MM.1S (cell line): ENCODE measurements around the gene PRKAR2B.
A peak's percentile ranks its signal among the peaks of the same experiment; 100 is the strongest.

Experiments
- DNase-seq: peaks from one replicate; pipeline ENCODE4 v3.0.0-alpha.2; 2015
- H2AFZ ChIP-seq: fragments of 300-600 bp; sonication (generic); 2 replicates; pipeline ENCODE4 v1.6.0; 2016; ENCODE audit warnings: antibody characterized with exemption, low read length
- H3F3A ChIP-seq: fragments of 300-600 bp; sonication (generic); 2 replicates; pipeline ENCODE4 v1.6.1; 2016; ENCODE audit warnings: mild to moderate bottlenecking, antibody characterized with exemption, low read length, moderate library complexity, mixed read lengths; ENCODE audit not compliant: insufficient read depth
- H3K27ac ChIP-seq: fragments of 300-600 bp; sonication (generic); 2 replicates; pipeline ENCODE4 v1.5.1; 2016; ENCODE audit warnings: mild to moderate bottlenecking, low read length
- H3K27me3 ChIP-seq: fragments of 300-600 bp; sonication (generic); replicated peaks from 2 replicates; pipeline ENCODE4 v1.6.0; 2016; ENCODE audit warnings: low read length; ENCODE audit not compliant: insufficient read depth
- H3K36me3 ChIP-seq: fragments of 300-600 bp; sonication (generic); replicated peaks from 2 replicates; pipeline ENCODE4 v1.6.1; 2016; ENCODE audit warnings: mild to moderate bottlenecking, low read length, mixed read lengths; ENCODE audit not compliant: insufficient read depth
- H3K4me1 ChIP-seq: fragments of 300-600 bp; sonication (generic); 2 replicates; pipeline ENCODE4 v1.6.1; 2016; ENCODE audit warnings: low read length, mixed read lengths
- H3K4me2 ChIP-seq: fragments of 300-600 bp; sonication (generic); 2 replicates; pipeline ENCODE4 v1.6.0; 2016; ENCODE audit warnings: low read depth, low read length
- H3K4me3 ChIP-seq: fragments of 300-600 bp; sonication (generic); 2 replicates; pipeline ENCODE4 v1.5.1; 2016; ENCODE audit warnings: low read length, mixed read lengths
- H3K79me2 ChIP-seq: fragments of 300-600 bp; sonication (generic); 2 replicates; pipeline ENCODE4 v1.6.1; 2016; ENCODE audit warnings: mixed run types, low read length, mixed read lengths
- H3K9ac ChIP-seq: fragments of 300-600 bp; sonication (generic); 2 replicates; pipeline ENCODE4 v1.6.1; 2016; ENCODE audit warnings: low read length, mixed read lengths
- H3K9me2 ChIP-seq: fragments of 300-600 bp; sonication (generic); replicated peaks from 2 replicates; pipeline ENCODE4 v1.6.1; 2016; ENCODE audit warnings: mild to moderate bottlenecking, low read length, mixed read lengths; ENCODE audit not compliant: insufficient read depth
- H3K9me3 ChIP-seq: fragments of 300-600 bp; sonication (generic); replicated peaks from 2 replicates; pipeline ENCODE4 v1.6.1; 2016; ENCODE audit warnings: mild to moderate bottlenecking, low read length, mixed read lengths; ENCODE audit not compliant: insufficient read depth
- H4K20me1 ChIP-seq: fragments of 300-600 bp; sonication (generic); 2 replicates; pipeline ENCODE4 v1.6.1; 2016; ENCODE audit warnings: mild to moderate bottlenecking, low read length, moderate library complexity, mixed read lengths; ENCODE audit not compliant: insufficient read depth
- CTCF ChIP-seq: fragments of 300-600 bp; sonication (generic); IDR thresholded peaks from 2 replicates; pipeline ENCODE4 v1.5.1; 2016; ENCODE audit warnings: antibody characterized with exemption, low read length, mixed read lengths
- EZH2 ChIP-seq: fragments of 300-600 bp; sonication (generic); optimal IDR thresholded peaks from 2 replicates; pipeline ENCODE3; 2017; ENCODE audit warnings: low read depth, mild to moderate bottlenecking, antibody characterized with exemption, low read length, mixed read lengths
- EZH2phosphoT487 ChIP-seq: fragments of 300-600 bp; sonication (generic); IDR thresholded peaks from 2 replicates; pipeline ENCODE4 v1.6.1; 2018; ENCODE audit warnings: antibody characterized with exemption, low read length

PRKAR2B gene

GRCh38 chr7:107167483-107168232 is 123.2 kb downstream of the PRKAR2B start:
- peak overlapping the region; percentile 92 for H2AFZ ChIP-seq
- no peaks in the 10 kb centered on the region for H3K9me2 ChIP-seq
- no peaks in the 10 kb centered on the region for H3K27me3 ChIP-seq
- peaks cover 15% of the 10 kb centered on the region for H3K4me1 ChIP-seq
- peaks cover 31% of the 10 kb centered on the region for H3F3A ChIP-seq
- H3K79me2 ChIP-seq: peaks cover 26% of the 10 kb centered on the region
- H4K20me1 ChIP-seq: peaks cover 10% of the 10 kb centered on the region
- H3K36me3 ChIP-seq: no peaks in the 10 kb centered on the region
- peak overlapping the region; percentile 84 for H3K27ac ChIP-seq
- peak overlapping the region; percentile 79 for H3K4me3 ChIP-seq
- H3K4me2 ChIP-seq: peak overlapping the region; percentile 87
- H3K9me3 ChIP-seq: no peaks in the 10 kb centered on the region
- peak; percentile 79 for DNase-seq
- peak; percentile 48 for TF ChIP-seq CTCF
- no peak for TF ChIP-seq EZH2phosphoT487
- peak overlapping the region; percentile 75 for H3K9ac ChIP-seq

- Histone ChIP-seq H3K4me1 (peaks cover 15% of the 10 kb centered on the region), H3K9me2 (no peaks in the 10 kb centered on the region), H3K79me2 (peaks cover 34% of the 10 kb centered on the region), H3K9me3 (no peaks in the 10 kb centered on the region), H3F3A (peaks cover 31% of the 10 kb centered on the region), H3K4me3 (peak within 1 kb of the TSS; percentile 82), H3K27me3 (no peaks in the 10 kb centered on the region), H3K36me3 (no peaks in the 10 kb centered on the region), H3K9ac (peak within 1 kb of the TSS; percentile 88), H4K20me1 (peaks cover 17% of the 10 kb centered on the region), H3K27ac (peak within 1 kb of the TSS; percentile 84), H2AFZ (peak within 1 kb of the TSS; percentile 92), H3K4me2 (peak within 1 kb of the TSS; percentile 88)
- DNase-seq: peak; percentile 100
- TF ChIP-seq CTCF: no peak
- TF ChIP-seq EZH2phosphoT487: no peak
- TF ChIP-seq EZH2: no peak
Observed at GRCh38 chr7:107168233-107169119, 124.0 kb downstream of the PRKAR2B start, which contains the start of gene HBP1. TSS of gene HBP1 (plus strand) at chr7:107169003. CDS start at chr7:107179894, 10,891 bp downstream.

- H4K20me1 ChIP-seq: peaks cover 17% of the 10 kb centered on the region
- no peaks in the 10 kb centered on the region for H3K27me3 ChIP-seq
- peaks cover 31% of the 10 kb centered on the region for H3F3A ChIP-seq
- peak overlapping the region; percentile 88 for H3K9ac ChIP-seq
- H3K9me2 ChIP-seq: no peaks in the 10 kb centered on the region
- peaks cover 43% of the 10 kb centered on the region for H3K79me2 ChIP-seq
- peak overlapping the region; percentile 88 for H3K4me2 ChIP-seq
- no peaks in the 10 kb centered on the region for H3K36me3 ChIP-seq
- peak overlapping the region; percentile 82 for H3K4me3 ChIP-seq
- no peaks in the 10 kb centered on the region for H3K9me3 ChIP-seq
- peak; percentile 15 for TF ChIP-seq CTCF
- TF ChIP-seq EZH2: no peak
- TF ChIP-seq EZH2phosphoT487: no peak
- peak overlapping the region; percentile 46 for H2AFZ ChIP-seq
- peak; percentile 98 for DNase-seq
- H3K4me1 ChIP-seq: peaks cover 15% of the 10 kb centered on the region
- H3K27ac ChIP-seq: peak overlapping the region; percentile 77
Observed at GRCh38 chr7:107169120-107170050, 124.9 kb downstream of the PRKAR2B start.
